Stomach (tissue), 4 donors: ENCODE results near the gene TBCD.

Experiments
- CTCF ChIP-seq, 7 experiments: fragments of 450-650 bp in 4 of 7; fragments of 200-600 bp in 3 of 7; sonication (generic) in 3 of 7; IDR thresholded peaks; one replicate each; pipeline ENCODE4 v1.5.1; 2016 to 2019; ENCODE audit warnings: antibody characterized with exemption in 7 of 7, control low read depth in 2 of 7, mild to moderate bottlenecking in 1 of 7
- EP300 ChIP-seq: sonication (generic); formaldehyde crosslinking; IDR thresholded peaks from one replicate; pipeline ENCODE4 v1.6.1; 2017; ENCODE audit warnings: antibody characterized with exemption
- POLR2A ChIP-seq, 4 donors: fragments of 450-650 bp; IDR thresholded peaks; one replicate each; pipeline ENCODE4 v1.6.1; 2016; ENCODE audit warnings: antibody characterized with exemption in 4 of 4, control low read depth in 2 of 4, mild to moderate bottlenecking in 1 of 4, moderate library complexity in 1 of 4
- POLR2AphosphoS5 ChIP-seq, 3 donors: sonication (generic); formaldehyde crosslinking; IDR thresholded peaks; one replicate each; pipeline ENCODE4 v1.6.1; 2016; ENCODE audit warnings: antibody characterized with exemption in 3 of 3

- TF ChIP-seq POLR2AphosphoS5 (IDR thresholded peaks at IDR 0.05) (no peak), CTCF (IDR thresholded peaks at IDR 0.05) (no peak), EP300 (no peak), POLR2A (IDR thresholded peaks at IDR 0.05) (no peak)
Measured at GRCh38 chr17:82929676-82930042, 177.8 kb downstream of the TBCD start.
